Measurements from ENCODE around the gene IL1RN. TPM values are rescaled to one million over a fixed set of nuclear protein-coding genes. Genes with fewer than 3 reads are reported as not detected.

The IL1RN gene
- total RNA-seq, 1 donor from 2014 or later = not detected

DNA sequence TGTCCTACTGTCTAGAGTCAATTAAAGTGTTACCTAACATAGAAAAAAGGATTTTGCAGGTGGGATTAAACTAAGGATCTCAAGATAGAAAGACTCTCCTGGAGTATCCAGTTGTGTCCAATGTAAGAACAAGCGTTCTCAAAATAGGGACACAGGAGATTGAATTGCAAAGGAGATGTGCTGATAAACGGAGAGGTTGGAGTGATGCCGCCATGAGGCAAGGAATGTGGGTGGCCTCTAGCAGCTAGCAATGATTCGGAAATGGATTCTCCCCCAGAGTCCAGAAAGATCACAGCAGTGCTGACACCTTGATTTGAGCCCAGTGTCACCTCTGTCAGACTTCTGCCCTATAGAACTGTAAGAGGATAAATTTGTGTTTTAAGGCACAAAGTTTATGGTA, 24.1 kb upstream of the IL1RN start:
- DNase-seq (ENCODE audit: low read depth, low spot score) = no peak

GRCh38 chr2:113104054-113104611, 23.3 kb upstream of the IL1RN start:
- DNase-seq (ENCODE audit: low read depth, low spot score) = no peak

DNA sequence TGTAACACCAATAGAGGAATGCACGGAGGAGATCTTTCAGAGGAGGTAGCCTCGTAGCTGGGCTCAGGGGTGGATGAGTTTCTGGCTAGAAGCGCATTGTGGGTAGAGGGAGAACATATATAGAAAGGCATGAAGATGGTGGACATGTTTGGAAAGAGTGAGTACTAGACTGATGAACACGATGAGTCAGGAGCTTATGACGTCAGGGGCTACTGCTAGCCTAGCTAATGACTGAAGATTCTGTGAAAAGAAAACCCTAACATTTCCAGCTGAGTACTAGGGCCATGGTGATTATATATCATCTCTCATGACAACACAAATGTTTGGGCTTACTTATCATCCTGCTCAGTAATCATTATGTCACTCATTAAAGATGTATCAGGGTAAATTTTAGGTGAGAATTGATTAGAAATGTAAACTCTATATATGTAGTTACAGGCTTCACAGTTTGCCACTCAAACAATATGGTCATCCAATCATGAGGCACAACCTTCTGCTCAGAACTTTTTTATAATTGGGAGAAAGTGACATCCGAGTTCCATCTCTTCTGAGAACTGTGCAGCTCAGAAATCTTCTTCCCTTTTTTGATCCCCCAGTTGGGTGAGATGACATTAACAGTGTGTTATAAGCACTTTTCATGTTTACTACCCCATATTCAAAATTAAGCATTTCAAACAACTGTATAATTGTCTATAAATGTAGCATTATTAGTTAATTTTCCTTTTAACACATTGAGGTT, 22.2 kb upstream of the IL1RN start:
- DNase-seq (ENCODE audit: low read depth, low spot score) = no peak

- no peak for DNase-seq (ENCODE audit: low read depth, low spot score)
These were observed 16.3 kb upstream of the IL1RN start for GRCh38 chr2:113111121-113111520.

GRCh38 chr2:113111823-113112287, 15.5 kb upstream of the IL1RN start:
- DNase-seq (ENCODE audit: low read depth, low spot score) = no peak

GRCh38 chr2:113112441-113112840, 15.0 kb upstream of the IL1RN start:
- no peak for DNase-seq (ENCODE audit: low read depth, low spot score)

DNA sequence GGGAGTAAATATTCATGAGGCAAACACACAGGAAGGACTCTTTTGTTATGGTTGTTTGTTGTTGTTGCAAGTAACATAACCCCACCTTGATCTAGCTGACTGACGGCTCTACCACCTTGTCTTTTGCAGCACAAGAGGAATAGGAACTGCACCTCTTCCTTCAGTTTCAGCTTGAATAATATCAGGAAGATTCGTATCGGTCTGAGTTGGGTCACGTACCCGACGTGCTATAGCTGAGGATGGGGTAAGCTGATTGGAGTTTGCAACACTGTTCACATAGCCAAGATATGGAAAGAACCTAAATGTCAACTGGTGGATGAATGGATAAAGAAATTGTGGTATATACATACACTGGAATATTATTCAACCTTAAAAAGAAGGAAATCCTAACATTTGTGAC, 14.5 kb upstream of the IL1RN start:
- DNase-seq (ENCODE audit: low read depth, low spot score) = no peak

DNA sequence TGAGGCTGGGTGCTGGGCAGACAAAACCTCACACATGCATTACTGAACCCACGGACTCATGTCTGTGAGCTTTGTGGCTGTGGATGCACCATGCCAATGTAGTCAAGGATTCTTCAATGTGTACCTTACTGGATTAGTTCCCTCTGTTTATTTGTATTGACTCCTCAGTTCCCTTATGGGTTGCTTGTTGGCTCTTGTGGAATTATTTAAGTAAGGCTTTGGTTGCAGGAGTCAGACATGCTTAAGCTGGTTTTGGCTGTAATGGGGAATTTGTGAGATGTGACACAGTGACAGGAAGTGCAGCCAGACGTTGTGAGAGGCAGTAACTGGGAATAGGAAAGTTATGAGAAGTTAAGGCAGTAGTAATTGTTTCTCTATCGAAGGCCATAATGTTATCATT, 13.6 kb upstream of the IL1RN start:
- DNase-seq (ENCODE audit: low read depth, low spot score) = no peak

GRCh38 chr2:113114224-113114945, 13.0 kb upstream of the IL1RN start:
- no peak for DNase-seq (ENCODE audit: low read depth, low spot score)

- no peak for DNase-seq (ENCODE audit: low read depth, low spot score)
These were observed 12.4 kb upstream of the IL1RN start for GRCh38 chr2:113114996-113115395.

GRCh38 chr2:113116100-113116958, 11.1 kb upstream of the IL1RN start:
- DNase-seq (ENCODE audit: low read depth, low spot score) = no peak

- DNase-seq (ENCODE audit: low read depth, low spot score) = no peak
These were observed 9.7 kb upstream of the IL1RN start for GRCh38 chr2:113117541-113118262.

DNA sequence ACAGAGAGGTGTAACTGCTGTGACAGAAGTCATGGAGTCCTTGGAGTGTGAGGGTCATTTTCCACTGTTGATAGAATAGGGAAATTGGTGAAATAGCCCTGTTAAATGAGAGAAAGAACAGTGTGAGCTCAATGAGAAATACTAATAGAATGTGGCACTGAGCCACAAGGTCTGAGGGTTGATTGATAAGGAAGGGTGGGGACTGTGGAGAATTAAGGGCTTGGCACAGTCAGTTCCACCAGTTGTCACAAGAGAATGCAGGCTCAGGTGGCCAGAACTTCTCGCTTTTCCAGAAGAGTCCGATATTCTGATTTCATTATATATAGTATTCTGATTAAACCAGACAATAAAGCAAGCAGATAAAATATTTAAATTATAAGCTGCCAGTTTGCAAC, 9.1 kb upstream of the IL1RN start:
- no peak for DNase-seq (ENCODE audit: low read depth, low spot score)

DNA sequence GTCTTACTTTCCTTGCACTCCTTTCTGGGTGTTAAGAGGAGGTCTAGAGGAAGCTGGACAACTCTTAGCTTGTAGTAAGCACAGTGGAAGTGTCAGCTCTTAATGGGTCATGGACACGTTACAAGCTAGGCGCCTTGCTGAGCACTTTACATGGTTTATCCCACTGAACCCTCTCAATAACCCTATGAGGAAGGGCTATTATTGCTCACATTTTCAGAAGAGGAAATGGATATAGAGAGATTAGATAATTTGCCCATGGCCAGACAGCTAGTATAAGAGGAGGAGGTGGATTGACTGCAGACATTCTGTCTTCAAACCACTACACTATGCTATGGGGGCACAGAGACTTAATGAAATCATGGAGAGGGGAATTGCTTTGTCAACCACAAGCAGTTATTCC, 8.3 kb upstream of the IL1RN start:
- DNase-seq (ENCODE audit: low read depth, low spot score) = no peak

- DNase-seq (ENCODE audit: low read depth, low spot score) = no peak
These were observed 6.5 kb upstream of the IL1RN start for GRCh38 chr2:113120861-113121260.

DNA sequence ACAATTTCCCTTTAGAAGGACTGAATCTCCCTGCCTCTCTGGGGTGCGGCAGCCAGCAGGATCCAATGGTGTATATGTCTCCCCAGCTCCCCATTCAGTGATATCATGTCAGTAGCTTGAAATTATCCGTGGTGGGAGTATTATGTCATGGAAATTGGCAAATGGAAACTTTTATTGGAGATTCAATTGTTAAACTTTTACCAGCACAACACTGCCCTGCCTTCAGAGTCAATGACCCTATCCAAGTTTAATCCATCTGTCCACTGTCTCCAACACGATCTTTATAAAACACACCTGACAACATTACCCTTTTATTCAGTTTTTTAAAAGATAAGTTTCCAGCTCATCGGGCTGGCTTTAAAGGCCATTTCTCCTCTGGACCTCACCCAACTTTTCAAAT, 5.0 kb upstream of the IL1RN start:
- no peak for DNase-seq (ENCODE audit: low read depth, low spot score)

DNA sequence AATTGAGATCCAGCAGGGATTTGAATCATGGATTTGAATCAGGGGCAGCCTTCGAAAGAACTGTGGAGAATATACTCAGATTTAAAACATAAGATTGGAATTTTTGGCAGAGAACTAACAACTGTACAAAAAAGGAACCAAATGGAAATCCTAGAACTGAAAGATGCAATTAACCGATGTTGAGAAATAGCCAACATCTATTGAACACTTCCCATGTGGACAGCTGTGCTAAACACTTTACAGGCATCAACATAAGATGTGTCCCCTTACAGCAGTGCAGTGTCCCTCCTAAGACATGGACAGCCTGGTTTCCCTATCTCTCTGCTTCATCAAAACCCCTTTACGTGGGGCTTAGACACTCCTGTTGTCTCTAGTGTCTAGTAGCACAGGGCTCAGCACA, 3.7 kb upstream of the IL1RN start:
- DNase-seq (ENCODE audit: low read depth, low spot score) = no peak

GRCh38 chr2:113124181-113124961, 3.0 kb upstream of the IL1RN start:
- DNase-seq (ENCODE audit: low read depth, low spot score) = no peak

- no peak for DNase-seq (ENCODE audit: low read depth, low spot score)
These were observed 2.2 kb upstream of the IL1RN start for GRCh38 chr2:113124984-113125855.

Data from pulmonary artery endothelial cell (primary cell).